ENCODE measurements around the gene VPS33A.
A peak's percentile ranks its signal among the peaks of the same experiment; 100 is the strongest.

The VPS33A gene

DNA sequence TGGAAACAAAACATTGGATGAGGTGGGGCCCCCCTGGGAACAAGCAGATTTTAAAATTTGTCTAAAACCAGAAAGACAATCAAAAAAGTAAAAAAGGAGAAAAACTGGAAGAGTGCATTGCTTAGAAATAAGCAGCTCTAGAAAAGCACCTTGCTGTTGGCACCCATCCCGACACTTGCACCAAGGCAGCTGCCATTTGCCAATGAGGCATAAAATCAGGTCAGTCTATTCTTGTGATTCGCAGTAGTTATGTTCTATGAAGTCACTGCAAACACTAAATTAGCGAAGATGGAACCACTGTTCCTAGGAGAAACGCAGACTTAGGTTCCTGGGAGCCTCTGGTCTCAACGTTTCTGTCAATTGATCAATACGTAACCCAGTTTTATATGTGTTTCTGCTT lies 16.2 kb downstream of the VPS33A start:
- DNase-seq = no peak

DNA sequence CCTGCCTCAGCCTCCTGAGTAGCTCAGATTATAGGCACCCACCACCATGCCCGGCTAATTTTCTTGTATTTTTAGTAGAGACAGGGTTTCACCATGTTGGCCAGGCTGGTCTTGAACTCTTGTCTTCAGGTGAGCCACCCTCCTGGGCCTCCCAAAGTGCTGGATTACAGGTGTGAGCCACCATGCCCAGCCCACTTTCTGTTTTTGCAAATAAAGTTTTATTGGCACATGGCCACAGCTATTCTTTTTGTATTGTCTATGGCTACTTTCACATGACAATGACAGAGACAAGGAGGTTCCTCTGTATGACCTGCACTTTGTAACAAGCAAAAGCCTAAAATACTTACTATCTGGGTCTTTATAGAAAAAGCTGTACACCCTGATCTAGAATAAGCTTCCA lies 20.7 kb downstream of the VPS33A start:
- no peak for DNase-seq

DNA sequence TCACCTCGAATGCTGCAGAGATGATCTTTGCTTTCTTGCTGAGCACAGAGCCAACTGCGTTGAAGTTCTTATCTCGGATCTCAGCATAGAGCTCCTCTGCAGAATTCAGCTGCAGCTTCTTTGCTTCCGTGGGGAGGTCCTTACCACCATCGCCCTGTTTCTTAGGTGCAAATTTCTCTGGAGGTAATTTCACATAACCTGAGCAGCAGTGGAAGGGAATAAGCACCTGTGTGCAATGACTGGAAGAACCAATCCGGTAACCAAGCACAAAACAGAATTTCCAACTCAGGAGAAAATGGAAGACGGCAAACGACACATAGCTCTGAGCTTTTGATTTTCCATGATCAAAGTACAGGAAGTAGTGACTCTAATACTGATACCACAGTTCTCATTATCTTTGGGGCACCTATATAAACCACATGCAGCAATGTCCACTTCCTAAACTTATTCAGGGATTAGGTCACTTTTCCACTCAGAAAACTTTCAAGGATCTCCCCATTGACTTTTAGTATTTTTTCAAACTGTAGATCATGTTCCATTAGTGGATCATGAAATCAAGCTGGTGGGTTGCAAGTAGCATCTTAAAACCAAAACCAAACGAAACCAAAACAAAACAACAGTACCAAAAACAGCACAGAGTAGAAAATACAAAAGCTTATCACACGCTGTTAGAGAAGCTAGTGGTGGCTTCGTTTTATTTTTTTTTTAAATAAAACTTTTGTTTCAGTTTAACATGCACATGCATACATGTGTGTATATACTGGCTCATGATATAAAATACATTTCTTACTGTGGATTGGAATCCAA lies 21.5 kb downstream of the VPS33A start:
- no peak for DNase-seq

DNA sequence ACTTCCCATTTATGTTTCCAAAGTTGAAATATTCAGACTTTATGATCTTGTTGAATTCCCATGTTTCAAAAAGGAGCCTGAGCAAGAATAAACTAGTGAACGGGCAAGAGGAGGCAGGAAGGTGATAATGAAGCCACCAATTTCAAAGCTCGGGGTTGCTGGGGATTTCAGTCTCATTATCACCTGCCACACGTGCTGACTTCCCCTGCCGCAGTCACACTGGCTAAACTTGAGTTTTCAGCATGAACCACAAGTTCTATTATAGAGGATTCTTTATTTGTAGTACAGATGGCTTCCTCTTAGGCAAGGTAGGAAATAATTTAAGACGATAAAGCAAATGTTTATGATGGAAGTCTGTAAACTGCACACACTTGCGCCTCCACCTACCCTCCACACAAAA lies 22.3 kb downstream of the VPS33A start:
- DNase-seq = no peak

DNA sequence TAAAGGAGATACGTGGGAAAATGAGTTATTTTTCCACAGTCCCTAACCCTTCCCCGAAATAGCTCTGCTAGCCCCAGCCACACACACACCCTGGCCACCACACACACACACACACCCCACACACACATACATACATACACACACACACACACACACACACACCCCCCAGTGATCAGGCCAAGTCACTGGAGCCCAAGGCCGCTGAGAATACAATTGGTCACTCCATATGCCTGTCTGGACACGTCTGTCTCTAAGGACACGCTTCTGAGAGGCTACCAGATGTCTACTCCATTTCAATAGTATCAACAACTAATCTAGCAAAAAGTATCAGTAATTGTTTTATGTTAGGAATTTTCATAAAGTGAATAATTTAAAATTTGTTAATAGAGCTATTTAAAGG lies 27.4 kb downstream of the VPS33A start:
- DNase-seq = no peak

DNA sequence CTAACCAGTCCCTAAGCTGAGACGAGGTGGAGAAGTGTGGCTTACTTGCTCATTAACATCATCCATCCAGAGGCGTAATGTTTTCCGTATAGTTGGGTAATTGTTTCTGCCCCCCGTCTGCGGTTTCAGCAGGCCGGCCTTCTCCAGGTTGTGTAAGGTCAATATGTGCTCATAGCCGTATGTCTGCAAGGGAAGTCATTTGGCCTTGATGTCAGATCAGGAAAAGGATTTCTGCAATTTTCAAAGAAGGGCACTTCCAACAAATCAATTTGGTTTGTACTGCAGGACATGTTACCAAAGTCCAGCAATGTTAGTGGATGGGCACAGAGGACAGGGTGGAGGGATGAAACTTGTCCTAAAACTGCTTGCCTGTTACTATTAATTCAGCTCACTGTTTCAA lies 30.6 kb downstream of the VPS33A start:
- no peak for DNase-seq

DNA sequence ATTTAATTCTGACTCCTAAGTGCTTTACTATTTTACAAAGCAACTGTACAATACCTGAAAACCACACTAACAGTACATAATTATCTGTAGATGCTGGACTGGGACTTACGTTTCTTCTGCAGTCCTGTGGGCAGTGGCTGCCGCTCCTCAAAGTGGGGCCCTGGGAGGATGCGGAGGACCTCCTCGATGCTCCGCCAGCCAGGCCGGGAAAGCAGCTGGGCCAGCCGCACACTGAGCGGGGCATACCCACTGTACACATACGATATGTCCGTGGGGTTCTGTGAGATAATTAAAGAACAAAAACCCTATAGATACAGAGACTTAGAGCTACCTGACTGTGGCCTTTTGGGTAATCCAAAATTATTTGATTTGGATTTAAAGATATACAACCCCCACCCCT lies 33.6 kb downstream of the VPS33A start:
- no peak for DNase-seq

DNA sequence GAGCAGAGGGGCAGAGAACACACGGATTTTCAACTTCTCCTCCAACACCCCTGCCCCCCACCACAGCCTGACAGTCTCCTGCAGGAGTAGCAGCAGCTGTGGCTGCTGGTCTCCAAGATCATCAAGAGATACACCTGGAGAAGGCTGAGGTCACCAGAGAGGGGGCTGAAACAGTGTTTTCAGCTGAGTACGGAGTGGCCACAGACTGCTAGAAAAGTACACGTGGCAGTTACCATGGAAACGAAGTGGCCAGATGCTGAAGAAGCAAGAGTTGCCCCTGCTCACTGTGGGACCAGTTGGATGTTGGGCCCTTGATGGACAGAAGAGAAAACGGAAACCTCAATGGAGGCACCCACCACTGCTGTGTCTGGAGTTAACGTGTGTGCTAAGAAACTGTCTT lies 35.5 kb downstream of the VPS33A start:
- no peak for DNase-seq

DNA sequence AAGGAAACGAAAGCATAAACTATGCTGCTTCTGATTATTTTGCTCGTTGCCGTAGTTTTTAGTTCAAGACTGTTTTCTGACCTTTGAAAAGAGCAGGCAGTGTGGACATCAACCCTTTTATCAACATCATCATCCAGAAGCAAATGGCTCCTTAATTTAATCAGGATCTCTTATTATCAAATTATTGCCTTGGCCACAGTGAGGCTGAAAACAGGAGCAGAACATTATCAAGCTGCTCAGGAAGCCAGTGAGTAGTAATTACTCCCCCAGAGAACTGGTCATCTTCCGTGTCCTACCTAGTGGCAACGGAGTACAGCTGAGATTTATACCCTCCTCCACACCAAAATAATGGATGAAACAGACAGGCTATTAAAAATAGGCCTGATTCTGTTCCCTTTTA lies 38.2 kb downstream of the VPS33A start:
- DNase-seq = no peak

- DNase-seq = no peak
Observed at GRCh38 chr12:122227341-122227740, 39.0 kb downstream of the VPS33A start.

DNA sequence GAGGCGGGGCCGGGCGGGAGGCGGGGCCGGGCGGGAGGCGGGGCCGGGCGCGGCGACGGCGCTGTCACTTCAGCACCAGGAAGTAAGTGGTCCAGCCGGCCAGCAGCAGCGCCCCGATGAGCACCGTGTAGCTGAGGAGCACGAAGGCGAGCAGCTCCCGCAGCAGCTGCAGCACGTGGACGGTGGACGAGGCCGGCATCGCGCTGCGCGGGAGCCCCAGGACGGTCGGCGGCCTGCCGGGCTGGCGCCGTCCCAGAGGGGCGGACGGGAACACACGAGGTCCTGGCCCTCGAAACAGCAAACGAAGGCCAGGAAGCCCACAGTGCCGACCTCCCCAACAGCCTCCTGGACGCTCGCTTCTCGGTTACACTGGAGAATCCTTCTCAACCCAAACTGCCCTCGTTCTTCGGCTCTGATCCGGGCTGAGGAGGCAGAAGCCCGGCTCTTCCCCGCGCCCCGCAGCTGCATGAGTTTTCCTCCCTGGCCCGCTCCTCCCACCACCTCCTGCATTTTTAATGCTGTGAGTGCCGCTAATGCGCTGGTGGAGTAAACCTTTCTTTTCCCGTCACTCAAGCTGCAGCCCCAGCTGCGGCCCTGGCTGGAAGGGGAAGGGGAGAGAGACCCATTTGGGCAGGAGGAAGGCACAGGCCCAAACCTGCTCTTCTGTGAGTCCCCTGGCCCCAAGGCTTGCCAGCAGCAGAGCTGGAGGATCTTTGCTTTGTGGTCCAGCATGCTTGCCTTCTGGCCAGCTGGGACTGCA lies 39.7 kb downstream of the VPS33A start:
- no peak for DNase-seq

GRCh38 chr12:122225683-122226365 lies 40.5 kb downstream of the VPS33A start, which contains the start of gene DIABLO:
DIABLO (minus strand) TSS chr12:122226052; CDS start chr12:122226014, 38 bp downstream.
- peak; percentile 98 to 100 (median 100) for DNase-seq

GRCh38 chr12:122216445-122216844 lies 49.8 kb downstream of the VPS33A start:
- no peak for DNase-seq

GRCh38 chr12:122215771-122216170 lies 50.5 kb downstream of the VPS33A start:
- DNase-seq = no peak

DNA sequence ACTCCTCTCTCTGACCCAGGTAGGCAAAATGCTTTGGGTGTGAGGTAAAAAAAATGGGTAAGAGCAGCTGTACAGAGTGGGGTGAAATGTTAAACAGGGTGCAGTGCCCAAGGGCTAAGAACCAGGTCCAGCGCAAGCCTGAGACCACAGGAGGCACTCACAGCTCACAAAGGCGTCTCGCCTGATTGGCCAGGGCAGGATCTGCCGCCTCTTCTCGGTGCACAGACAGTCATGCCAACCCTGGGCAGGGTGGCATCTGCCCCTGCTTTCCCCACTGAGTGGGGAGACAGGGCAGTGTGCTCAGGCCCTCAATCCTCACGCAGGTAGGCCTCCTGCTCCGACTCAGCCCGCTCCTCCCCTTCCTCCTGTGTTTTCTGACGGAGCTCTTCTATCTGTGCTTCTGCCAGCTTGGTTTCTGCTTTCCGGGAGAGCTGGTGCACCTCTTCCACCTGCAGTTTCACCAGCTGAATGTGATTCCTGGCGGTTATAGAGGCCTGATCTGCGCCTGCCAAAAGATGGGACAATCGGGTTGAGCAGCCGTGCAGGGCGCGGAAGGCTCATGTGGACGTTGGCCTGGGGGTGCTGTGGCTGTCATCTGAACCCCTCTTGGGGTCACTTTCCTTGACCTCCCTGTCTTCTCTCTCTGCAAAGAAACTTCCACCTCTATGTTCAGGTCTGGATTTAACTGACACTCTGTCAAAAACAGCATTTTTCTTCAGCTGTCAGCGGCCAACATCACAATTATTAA lies 58.0 kb downstream of the VPS33A start:
- DNase-seq = no peak

DNA sequence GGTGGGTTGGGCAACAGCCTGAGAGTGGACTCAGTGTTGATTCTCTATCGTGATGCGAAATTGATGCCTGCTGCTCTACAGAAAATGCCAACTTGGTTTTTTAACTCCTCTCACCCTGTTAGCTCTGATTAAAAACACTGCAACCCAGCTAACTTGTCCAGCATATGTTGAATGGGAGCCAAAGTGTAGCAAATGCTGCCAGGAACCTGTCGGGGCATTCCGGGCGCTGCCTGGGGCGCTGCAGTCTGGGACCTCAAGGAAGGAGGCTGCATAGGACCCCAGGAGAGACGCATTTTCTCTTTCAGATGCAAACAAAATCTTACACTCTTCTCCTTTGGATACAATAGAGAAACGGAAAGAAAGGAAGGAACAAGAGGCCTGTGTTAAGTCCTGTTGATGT lies 58.9 kb downstream of the VPS33A start:
- no peak for DNase-seq

GRCh38 chr12:122206976-122207375 lies 59.3 kb downstream of the VPS33A start:
- DNase-seq = no peak

GRCh38 chr12:122206111-122206881 lies 60.0 kb downstream of the VPS33A start:
- DNase-seq = no peak

DNA sequence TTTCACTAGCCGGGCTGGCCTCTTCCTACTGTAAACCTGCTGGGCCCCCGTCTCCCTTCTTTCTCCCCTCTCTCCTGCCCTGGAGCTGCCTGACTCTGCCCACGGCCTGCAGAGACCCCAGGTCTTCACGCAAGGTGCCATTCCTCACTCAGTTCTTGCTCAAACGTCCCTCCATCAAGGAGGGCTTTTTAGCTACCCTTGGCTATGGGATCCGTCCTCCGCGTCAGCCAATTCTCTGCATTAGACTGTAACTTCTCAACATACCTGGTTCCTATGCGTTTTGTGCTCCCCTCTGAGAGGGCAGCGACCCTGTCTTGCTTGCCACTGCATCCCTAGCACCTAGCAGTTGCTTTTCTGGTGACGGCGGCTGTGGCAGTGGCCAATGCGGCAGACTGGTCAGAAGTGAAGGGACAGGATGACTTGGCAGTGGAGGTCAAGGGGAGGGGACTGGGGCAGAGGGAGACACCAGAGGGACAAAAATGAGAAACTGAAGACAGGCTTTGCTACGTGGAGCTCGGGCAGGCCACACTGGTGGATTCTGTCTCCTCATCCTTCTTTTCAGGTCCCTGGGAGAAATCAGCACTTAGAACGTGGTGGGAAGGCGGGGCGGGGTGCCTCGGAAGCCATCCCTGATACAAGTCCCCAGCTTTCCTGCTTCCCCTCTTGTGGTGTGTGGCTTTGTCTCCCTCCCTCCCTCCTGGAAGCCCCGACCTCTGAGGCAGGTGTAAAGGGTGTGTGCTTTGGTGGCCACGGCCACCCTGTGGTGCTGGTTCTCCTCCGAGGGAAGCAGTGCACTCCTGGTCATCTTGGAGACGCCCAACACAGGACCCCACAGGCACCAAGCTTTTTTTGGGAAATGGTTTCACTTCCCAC lies 61.0 kb downstream of the VPS33A start:
- no peak for DNase-seq

DNA sequence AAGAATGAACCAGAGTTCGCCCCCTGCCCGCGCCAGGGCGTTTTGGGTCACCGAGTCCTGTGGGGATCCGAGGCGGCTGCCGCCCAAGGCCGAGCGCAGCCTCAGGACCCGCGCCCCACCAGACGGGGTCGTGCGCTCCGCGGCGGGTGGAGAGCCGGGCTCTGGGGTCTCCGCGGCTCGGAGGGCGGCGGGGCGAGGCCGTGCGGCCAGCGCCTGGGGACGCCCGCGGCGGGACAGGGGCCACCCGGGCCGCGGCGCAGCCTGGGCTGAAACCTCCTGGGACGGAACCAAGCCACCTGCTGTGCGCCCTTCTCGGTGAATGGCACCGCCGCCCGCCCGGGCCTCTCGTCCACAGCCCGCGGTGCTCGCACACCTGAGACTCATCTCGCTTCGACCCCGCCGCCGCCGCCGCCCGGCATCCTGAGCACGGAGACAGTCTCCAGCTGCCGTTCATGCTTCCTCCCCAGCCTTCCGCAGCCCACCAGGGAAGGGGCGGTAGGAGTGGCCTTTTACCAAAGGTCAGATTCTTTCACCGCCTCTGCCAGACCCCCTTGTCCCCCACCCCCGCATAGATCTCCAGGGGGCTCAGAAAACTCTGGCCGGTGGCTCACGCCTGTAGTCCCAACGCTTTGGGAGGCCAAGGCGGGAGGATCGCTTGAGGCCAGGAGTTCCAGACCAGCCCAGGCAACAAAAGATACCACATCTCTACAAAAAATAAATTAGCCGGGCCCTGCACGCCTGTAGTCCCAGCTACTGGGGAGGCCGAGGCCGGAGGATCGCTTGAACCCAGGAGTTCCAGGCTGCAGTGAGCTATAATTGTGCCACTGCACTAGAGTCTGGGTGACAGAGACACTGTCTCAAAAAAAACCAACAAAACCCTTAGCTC lies 61.9 kb downstream of the VPS33A start:
- peak in 1 of 4 experiments; percentile 13 for DNase-seq
